Neural cell (in vitro differentiated cells): ENCODE results near the gene CHRNA4. TPM values are rescaled to one million over a fixed set of nuclear protein-coding genes. Genes with fewer than 3 reads are reported as not detected.
A peak's percentile ranks its signal among the peaks of the same experiment; 100 is the strongest.

Experiments
- H2AFZ ChIP-seq: fragments of 200-600, 300-800 bp; sonication (generic), shearing (Covaris generic); 2 replicates; pipeline ENCODE4 v1.6.0; 2014; ENCODE audit warnings: low read depth, mild to moderate bottlenecking, antibody characterized with exemption, low read length, moderate library complexity
- H3F3A ChIP-seq: fragments of 200-600 bp; shearing (Covaris generic); 2 replicates; pipeline ENCODE4 v1.6.1; 2016; ENCODE audit warnings: mild to moderate bottlenecking, moderate library complexity, mixed read lengths, antibody characterized with exemption, low read length; ENCODE audit not compliant: insufficient read depth, poor library complexity, severe bottlenecking
- H3K27ac ChIP-seq: fragments of 200-600, 300-800 bp; sonication (generic), shearing (Covaris generic); 2 replicates; pipeline ENCODE4 v1.5.1; 2014; ENCODE audit warnings: mild to moderate bottlenecking, low read length, moderate library complexity
- H3K27me3 ChIP-seq: fragments of 300-800, 200-600 bp; sonication (generic), shearing (Covaris generic); 2 replicates; pipeline ENCODE4 v1.6.0; 2014; ENCODE audit warnings: mild to moderate bottlenecking, low read depth, low read length, moderate library complexity; ENCODE audit not compliant: insufficient read depth
- H3K36me3 ChIP-seq: fragments of 300-800, 200-600 bp; sonication (generic), shearing (Covaris generic); 2 replicates; pipeline ENCODE4 v1.5.1; 2014; ENCODE audit warnings: mild to moderate bottlenecking, antibody characterized with exemption, low read length, moderate library complexity; ENCODE audit not compliant: insufficient read depth
- H3K4me2 ChIP-seq: fragments of 300-800, 200-600 bp; sonication (generic), shearing (Covaris generic); 2 replicates; pipeline ENCODE4 v1.6.0; 2014; ENCODE audit warnings: mild to moderate bottlenecking, low read length
- H3K4me3 ChIP-seq: fragments of 300-800, 200-600 bp; sonication (generic), shearing (Covaris generic); 2 replicates; pipeline ENCODE4 v1.5.1; 2014; ENCODE audit warnings: mild to moderate bottlenecking, low read length, moderate library complexity
- H3K79me2 ChIP-seq: fragments of 200-600 bp; shearing (Covaris generic); replicated peaks from 2 replicates; pipeline ENCODE4 v1.6.0; 2014; ENCODE audit warnings: mild to moderate bottlenecking, low read length, moderate library complexity; ENCODE audit not compliant: insufficient read depth
- H3K9ac ChIP-seq: fragments of 300-800, 200-600 bp; sonication (generic), shearing (Covaris generic); 2 replicates; pipeline ENCODE4 v1.6.1; 2016; ENCODE audit warnings: mild to moderate bottlenecking, low read length, mixed read lengths
- H3K9me2 ChIP-seq: fragments of 200-600 bp; shearing (Covaris generic); 2 replicates; pipeline ENCODE4 v1.6.1; 2016; ENCODE audit warnings: mild to moderate bottlenecking, low read length, mixed read lengths; ENCODE audit not compliant: insufficient read depth
- H3K9me3 ChIP-seq: fragments of 200-600, 300-800 bp; sonication (generic), shearing (Covaris generic); 2 replicates; pipeline ENCODE4 v1.6.1; 2016; ENCODE audit warnings: mild to moderate bottlenecking, mixed run types, low read length, moderate library complexity, mixed read lengths
- H4K20me1 ChIP-seq: fragments of 200-600 bp; shearing (Covaris generic); 2 replicates; pipeline ENCODE4 v1.6.1; 2016; ENCODE audit warnings: mild to moderate bottlenecking, mixed run types; ENCODE audit not compliant: insufficient read depth
- EP300 ChIP-seq: fragments of 450-650 bp; conservative IDR thresholded peaks from 2 replicates; pipeline ENCODE4 v1.6.1; 2014; ENCODE audit warnings: antibody characterized with exemption, mild to moderate bottlenecking, moderate library complexity; ENCODE audit not compliant: poor library complexity, severe bottlenecking
- EZH2 ChIP-seq: fragments of 200-600, 300-800 bp; shearing (Covaris generic), sonication (generic); IDR thresholded peaks from 2 replicates; pipeline ENCODE4 v1.6.1; 2014; ENCODE audit warnings: antibody characterized with exemption, low read length, borderline replicate concordance, mild to moderate bottlenecking; ENCODE audit not compliant: insufficient read depth, poor library complexity, severe bottlenecking
- MXI1 ChIP-seq: fragments of 450-650 bp; conservative IDR thresholded peaks from 2 replicates; pipeline ENCODE4 v1.6.1; 2014; ENCODE audit warnings: antibody characterized with exemption, mild to moderate bottlenecking; ENCODE audit not compliant: poor library complexity, severe bottlenecking
- POLR2AphosphoS5 ChIP-seq: IDR thresholded peaks from 2 replicates; pipeline ENCODE4 v1.6.1; 2012
- RAD21 ChIP-seq: fragments of 450-650 bp; conservative IDR thresholded peaks from 2 replicates; pipeline ENCODE4 v1.6.1; 2014; ENCODE audit warnings: antibody characterized with exemption, mild to moderate bottlenecking, moderate library complexity
- SMC3 ChIP-seq: fragments of 450-650 bp; conservative IDR thresholded peaks from 2 replicates; pipeline ENCODE4 v1.6.1; 2014; ENCODE audit warnings: antibody characterized with exemption, mild to moderate bottlenecking, moderate library complexity; ENCODE audit not compliant: poor library complexity
- TAF1 ChIP-seq: IDR thresholded peaks from 2 replicates; pipeline ENCODE4 v1.6.1; 2012; ENCODE audit warnings: low read depth
- polyA plus RNA-seq: library from polyadenylated mRNA; depleted of rRNA; stranded (reverse); fragments of >200 nt; gene quantifications from 2 replicates; pipeline ENCODE4 v1.2.3, GENCODE V29; 2014
- TF ChIP-seq, protein P1 (sequence below): fragments of 450-650 bp; IDR thresholded peaks from 2 replicates; pipeline ENCODE4 v1.5.1; 2014; ENCODE audit warnings: antibody characterized with exemption, mild to moderate bottlenecking, moderate library complexity; ENCODE audit not compliant: poor library complexity, severe bottlenecking
- TF ChIP-seq, protein P2 (sequence below): IDR thresholded peaks from 2 replicates; pipeline ENCODE4 v1.6.1; 2012; ENCODE audit warnings: borderline replicate concordance

Gene CHRNA4
- polyA plus RNA-seq, 1 donor from 2014 or later = 6.8 TPM

DNA sequence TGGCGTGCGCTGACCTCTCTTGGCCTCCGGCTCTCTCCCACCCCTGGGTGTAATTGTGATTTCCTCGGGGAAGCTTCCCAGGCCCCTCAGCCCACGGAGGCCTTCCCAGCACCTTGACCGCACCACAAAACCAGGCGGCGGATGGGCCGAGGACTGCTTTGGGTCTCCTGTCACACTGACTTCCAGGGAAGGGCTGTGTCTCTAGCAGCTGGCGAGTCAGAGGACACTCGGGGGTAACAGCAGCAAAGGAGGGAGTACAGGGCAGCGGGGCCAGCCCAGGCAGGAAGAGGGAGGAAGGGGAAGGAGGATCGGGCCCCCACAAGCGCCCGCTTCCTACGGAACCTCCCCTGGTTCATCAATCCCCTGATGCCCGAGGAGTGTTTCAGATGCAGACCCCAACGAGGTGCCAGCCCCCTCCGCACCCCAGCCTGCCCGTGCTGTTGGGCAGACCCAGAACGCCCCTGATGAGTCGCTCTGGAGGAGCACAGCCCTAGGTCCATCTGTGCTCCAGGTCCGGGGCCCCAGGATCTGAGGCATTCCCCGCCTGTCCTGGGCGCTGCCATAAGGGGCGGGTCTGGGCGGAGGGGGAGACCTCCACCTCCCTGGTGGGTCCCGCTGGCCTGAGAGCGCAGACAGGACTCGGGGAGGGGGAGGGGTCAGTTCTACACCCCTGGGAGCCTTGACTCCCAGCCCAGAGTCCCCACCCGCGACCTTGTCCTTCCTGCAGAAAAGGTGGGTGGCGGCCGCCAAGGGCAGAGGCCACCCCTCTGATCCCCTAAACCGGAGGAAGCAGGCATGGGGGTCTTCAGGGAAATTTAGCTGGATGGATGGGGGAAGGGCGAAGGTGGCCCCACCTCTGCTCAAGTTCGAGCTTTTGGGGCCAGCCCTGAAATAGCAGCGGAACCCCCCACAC lies 956 bp downstream of the CHRNA4 start:
- H3K27ac ChIP-seq = no peak overlapping the region
- peak overlapping the region; percentile 80 for H3K4me2 ChIP-seq

DNA sequence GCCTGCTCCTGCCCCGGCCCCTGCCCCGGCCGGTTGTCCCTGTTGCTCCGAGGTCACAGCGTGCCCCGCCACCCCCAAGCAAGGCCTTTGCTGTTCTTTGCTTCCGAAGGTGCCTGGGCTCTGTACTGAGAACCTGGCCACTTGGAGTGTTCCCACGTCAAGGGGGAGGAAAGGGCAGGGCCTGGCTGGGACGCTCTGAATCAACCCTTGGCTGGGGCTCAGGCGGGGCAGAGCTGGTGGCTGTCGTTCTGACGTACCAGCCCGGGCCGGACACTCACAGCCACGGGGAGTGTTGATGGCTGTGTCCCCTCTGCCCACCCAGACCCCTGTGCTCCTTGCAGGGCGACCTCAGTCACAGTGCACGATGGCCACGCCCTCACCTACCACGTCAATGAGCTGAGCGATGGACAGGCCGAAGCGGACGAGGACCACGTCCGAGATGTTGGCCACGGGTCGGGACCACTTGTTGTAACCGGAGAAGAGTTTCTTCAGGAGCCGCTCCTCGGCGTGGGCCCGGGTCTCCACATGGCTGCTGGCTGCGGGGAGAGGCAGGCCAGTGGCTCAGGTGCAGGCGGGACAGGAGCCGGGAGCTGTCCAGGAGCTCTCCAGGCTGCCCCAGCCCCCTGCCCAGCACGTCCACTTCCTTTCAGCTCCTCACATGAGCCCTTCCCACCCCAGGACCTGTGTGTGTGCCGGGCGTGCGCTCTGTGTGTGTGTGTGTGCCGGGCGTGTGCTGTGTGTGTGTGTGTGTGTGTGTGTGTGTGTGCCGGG lies 1.8 kb downstream of the CHRNA4 start:
- no peaks in the 10 kb centered on the region for H3K36me3 ChIP-seq
- no peaks in the 10 kb centered on the region for H3K27me3 ChIP-seq
- no peaks in the 10 kb centered on the region for H3K9me2 ChIP-seq
- no peaks in the 10 kb centered on the region for H3K9me3 ChIP-seq
- H4K20me1 ChIP-seq = no peaks in the 10 kb centered on the region
- H3K4me3 ChIP-seq = peak overlapping the region; percentile 85
- H3K9ac ChIP-seq = no peak overlapping the region
- H3K79me2 ChIP-seq = no peaks in the 10 kb centered on the region
- no peaks in the 10 kb centered on the region for H3F3A ChIP-seq
- no peak overlapping the region for H2AFZ ChIP-seq
- no peak overlapping the region for H3K27ac ChIP-seq
- no peak overlapping the region for H3K4me2 ChIP-seq
- TF ChIP-seq, protein P1, sequence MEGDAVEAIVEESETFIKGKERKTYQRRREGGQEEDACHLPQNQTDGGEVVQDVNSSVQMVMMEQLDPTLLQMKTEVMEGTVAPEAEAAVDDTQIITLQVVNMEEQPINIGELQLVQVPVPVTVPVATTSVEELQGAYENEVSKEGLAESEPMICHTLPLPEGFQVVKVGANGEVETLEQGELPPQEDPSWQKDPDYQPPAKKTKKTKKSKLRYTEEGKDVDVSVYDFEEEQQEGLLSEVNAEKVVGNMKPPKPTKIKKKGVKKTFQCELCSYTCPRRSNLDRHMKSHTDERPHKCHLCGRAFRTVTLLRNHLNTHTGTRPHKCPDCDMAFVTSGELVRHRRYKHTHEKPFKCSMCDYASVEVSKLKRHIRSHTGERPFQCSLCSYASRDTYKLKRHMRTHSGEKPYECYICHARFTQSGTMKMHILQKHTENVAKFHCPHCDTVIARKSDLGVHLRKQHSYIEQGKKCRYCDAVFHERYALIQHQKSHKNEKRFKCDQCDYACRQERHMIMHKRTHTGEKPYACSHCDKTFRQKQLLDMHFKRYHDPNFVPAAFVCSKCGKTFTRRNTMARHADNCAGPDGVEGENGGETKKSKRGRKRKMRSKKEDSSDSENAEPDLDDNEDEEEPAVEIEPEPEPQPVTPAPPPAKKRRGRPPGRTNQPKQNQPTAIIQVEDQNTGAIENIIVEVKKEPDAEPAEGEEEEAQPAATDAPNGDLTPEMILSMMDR = no peak
- TF ChIP-seq RAD21 (no peak), MXI1 (no peak), POLR2AphosphoS5 (no peak), TAF1 (no peak), EZH2 (no peak), SMC3 (no peak), EP300 (no peak)

More for the DNA sequence above, 956 bp downstream of the CHRNA4 start:
- H2AFZ ChIP-seq = no peak overlapping the region
- no peaks in the 10 kb centered on the region for H3K9me3 ChIP-seq
- no peaks in the 10 kb centered on the region for H3K36me3 ChIP-seq
- peak overlapping the region; percentile 74 for H3K9ac ChIP-seq
- no peak for TF ChIP-seq EP300
- TF ChIP-seq SMC3 = no peak
- no peak for TF ChIP-seq MXI1
- TF ChIP-seq EZH2 = no peak
- no peak for TF ChIP-seq RAD21
- TF ChIP-seq, protein P2, sequence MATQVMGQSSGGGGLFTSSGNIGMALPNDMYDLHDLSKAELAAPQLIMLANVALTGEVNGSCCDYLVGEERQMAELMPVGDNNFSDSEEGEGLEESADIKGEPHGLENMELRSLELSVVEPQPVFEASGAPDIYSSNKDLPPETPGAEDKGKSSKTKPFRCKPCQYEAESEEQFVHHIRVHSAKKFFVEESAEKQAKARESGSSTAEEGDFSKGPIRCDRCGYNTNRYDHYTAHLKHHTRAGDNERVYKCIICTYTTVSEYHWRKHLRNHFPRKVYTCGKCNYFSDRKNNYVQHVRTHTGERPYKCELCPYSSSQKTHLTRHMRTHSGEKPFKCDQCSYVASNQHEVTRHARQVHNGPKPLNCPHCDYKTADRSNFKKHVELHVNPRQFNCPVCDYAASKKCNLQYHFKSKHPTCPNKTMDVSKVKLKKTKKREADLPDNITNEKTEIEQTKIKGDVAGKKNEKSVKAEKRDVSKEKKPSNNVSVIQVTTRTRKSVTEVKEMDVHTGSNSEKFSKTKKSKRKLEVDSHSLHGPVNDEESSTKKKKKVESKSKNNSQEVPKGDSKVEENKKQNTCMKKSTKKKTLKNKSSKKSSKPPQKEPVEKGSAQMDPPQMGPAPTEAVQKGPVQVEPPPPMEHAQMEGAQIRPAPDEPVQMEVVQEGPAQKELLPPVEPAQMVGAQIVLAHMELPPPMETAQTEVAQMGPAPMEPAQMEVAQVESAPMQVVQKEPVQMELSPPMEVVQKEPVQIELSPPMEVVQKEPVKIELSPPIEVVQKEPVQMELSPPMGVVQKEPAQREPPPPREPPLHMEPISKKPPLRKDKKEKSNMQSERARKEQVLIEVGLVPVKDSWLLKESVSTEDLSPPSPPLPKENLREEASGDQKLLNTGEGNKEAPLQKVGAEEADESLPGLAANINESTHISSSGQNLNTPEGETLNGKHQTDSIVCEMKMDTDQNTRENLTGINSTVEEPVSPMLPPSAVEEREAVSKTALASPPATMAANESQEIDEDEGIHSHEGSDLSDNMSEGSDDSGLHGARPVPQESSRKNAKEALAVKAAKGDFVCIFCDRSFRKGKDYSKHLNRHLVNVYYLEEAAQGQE = no peak
- TF ChIP-seq TAF1 = no peak
- TF ChIP-seq, protein P1 = no peak
- TF ChIP-seq POLR2AphosphoS5 = no peak
- no peaks in the 10 kb centered on the region for H3F3A ChIP-seq
- no peaks in the 10 kb centered on the region for H3K9me2 ChIP-seq
- no peaks in the 10 kb centered on the region for H4K20me1 ChIP-seq
- H3K79me2 ChIP-seq = no peaks in the 10 kb centered on the region
- H3K27me3 ChIP-seq = no peaks in the 10 kb centered on the region
- peak overlapping the region; percentile 85 for H3K4me3 ChIP-seq
